Measurements from ENCODE around the gene DEPDC4.
"Not testable (repeated sequence)": the region's sequence is repeated elsewhere in the genome, so short reads cannot be mapped to it uniquely, and the experiment has no call there.

DEPDC4 gene

DNA sequence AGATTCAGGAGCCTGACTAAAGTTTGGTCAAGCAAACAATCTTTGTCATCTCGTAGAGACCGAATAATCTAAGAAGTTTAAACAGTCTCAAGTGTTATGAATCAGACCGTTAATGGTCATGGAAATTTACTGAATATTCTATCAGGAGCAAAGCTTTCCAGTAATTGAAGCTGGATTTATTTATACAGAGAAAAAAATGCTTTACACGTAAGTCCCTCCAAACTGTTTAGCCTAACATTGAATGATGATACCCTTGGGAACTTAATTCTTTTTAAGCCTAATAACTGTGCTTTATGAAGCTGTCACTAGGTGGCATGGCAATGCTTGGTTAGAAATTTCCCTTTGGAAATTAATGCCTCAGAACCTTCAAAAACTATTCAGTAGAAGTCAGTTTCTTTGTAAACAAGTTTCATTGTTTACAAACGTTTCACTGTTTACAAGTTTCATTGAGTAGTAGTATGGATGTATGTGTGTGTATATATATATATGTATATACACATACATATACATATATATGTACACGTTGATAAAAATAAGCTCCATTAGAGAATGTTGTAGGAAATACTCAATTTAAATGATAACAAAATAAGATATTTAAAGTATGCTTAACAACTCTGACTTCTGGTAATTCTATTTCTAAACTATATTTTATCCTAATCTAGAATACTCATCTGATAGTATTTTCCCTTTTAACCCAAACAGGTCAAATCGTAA is 32.1 kb downstream of the DEPDC4 start:
- Histone ChIP-seq H3K27ac (ENCODE audit: insufficient read depth in 1 of 2, low read depth in 1 of 2, low read length in 2 of 2, poor library complexity in 1 of 2, severe bottlenecking in 2 of 2) (no peak overlapping the region), H3K36me3 (ENCODE audit: control insufficient read depth in 4 of 4, insufficient read depth in 4 of 4, low read length in 3 of 4) (no peaks in the 10 kb centered on the region), H3K27me3 (replicated peaks in 2 of 5; ENCODE audit: control insufficient read depth in 4 of 5, insufficient read depth in 5 of 5, low read length in 4 of 5) (no peaks in the 10 kb centered on the region), H3K9me3 (ENCODE audit: control extremely low read depth in 1 of 5, control insufficient read depth in 4 of 5, insufficient read depth in 2 of 5, low read depth in 1 of 5, low read length in 4 of 5) (no peaks in the 10 kb centered on the region), H3K4me3 (ENCODE audit: control insufficient read depth in 1 of 7, extremely low read depth in 1 of 7, insufficient read depth in 4 of 7, low read depth in 2 of 7, low read length in 6 of 7) (no peak overlapping the region), H3K4me1 (ENCODE audit: control extremely low read depth in 1 of 4, control insufficient read depth in 4 of 4, insufficient read depth in 4 of 4, low read length in 3 of 4) (no peaks in the 10 kb centered on the region)
- WGBS (ENCODE audit: insufficient coverage): 94% methylated on average over 2 of the region's 7 CpGs
- ChIA-PET CTCF (interaction anchor here (0.5 to 2.1 kb wide), 20 partner anchors 9 to 438 kb away, joined by 3 to 15 read pairs (median 4); partner anchors contain the start of genes DEPDC4 and SCYL2), POLR2A (no interaction called here)
- peak; percentile 41 to 62 (median 58) for DNase-seq

DNA sequence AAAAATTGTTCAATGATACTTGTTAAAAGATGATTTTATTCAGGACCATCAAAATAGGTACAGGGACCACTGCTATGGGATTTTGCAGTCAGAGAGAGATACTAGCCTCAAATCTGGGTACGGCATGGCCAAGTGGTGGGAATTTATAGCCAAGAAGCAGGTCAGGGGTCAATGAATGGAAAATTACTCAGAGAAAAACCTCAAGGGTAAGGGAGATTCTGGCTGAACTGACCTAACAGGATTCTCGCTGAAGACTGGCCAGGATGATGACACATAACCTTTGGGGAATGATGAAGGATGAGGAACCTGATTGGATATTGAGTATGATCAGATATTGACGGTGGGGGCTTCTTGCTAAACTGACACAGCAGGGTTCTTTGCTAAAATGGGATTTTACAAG is 32.7 kb downstream of the DEPDC4 start:
- H3K9me3 ChIP-seq (ENCODE audit: control extremely low read depth in 1 of 5, control insufficient read depth in 4 of 5, insufficient read depth in 2 of 5, low read depth in 1 of 5, low read length in 4 of 5): no peaks in the 10 kb centered on the region
- H3K4me1 ChIP-seq (ENCODE audit: control extremely low read depth in 1 of 4, control insufficient read depth in 4 of 4, insufficient read depth in 4 of 4, low read length in 3 of 4): no peaks in the 10 kb centered on the region
- no peak for DNase-seq
- no peak overlapping the region for H3K4me3 ChIP-seq (ENCODE audit: control insufficient read depth in 1 of 7, extremely low read depth in 1 of 7, insufficient read depth in 4 of 7, low read depth in 2 of 7, low read length in 6 of 7)
- H3K27ac ChIP-seq (ENCODE audit: insufficient read depth in 1 of 2, low read depth in 1 of 2, low read length in 2 of 2, poor library complexity in 1 of 2, severe bottlenecking in 2 of 2): no peak overlapping the region
- 94% methylated on average over 3 of the region's 3 CpGs for WGBS (ENCODE audit: insufficient coverage)
- POLR2A ChIA-PET: no interaction called here
- no peaks in the 10 kb centered on the region for H3K36me3 ChIP-seq (ENCODE audit: control insufficient read depth in 4 of 4, insufficient read depth in 4 of 4, low read length in 3 of 4)
- H3K27me3 ChIP-seq (replicated peaks in 2 of 5; ENCODE audit: control insufficient read depth in 4 of 5, insufficient read depth in 5 of 5, low read length in 4 of 5): no peaks in the 10 kb centered on the region
- CTCF ChIA-PET: interaction anchor here (0.7 to 2.1 kb wide), 12 partner anchors 8 to 439 kb away, joined by 3 to 15 read pairs (median 5); partner anchors contain the start of genes DEPDC4 and SCYL2

DNA sequence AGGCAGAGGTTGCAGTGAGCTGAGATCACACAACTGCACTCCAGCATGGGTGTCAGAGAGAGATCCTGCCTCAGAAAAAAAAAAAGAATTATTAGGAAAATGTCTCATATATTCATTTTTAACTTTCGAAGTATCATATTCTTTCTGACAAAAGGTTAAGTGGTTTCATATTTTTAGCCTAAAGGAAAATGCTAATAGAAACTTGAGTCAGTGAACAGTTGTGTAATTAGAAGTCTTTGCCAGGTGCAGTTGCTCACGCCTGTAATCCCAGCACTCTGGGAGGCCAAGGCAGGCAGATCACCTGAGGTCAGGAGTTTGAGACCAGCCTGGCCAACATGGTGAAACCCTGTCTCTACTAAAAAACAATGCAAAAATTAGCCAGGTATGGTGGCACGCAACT is 35.0 kb downstream of the DEPDC4 start:
- 100% methylated on average over 2 of the region's 3 CpGs for WGBS (ENCODE audit: insufficient coverage)
- DNase-seq, POLR2A ChIA-PET: not testable (repeated sequence)

DNA sequence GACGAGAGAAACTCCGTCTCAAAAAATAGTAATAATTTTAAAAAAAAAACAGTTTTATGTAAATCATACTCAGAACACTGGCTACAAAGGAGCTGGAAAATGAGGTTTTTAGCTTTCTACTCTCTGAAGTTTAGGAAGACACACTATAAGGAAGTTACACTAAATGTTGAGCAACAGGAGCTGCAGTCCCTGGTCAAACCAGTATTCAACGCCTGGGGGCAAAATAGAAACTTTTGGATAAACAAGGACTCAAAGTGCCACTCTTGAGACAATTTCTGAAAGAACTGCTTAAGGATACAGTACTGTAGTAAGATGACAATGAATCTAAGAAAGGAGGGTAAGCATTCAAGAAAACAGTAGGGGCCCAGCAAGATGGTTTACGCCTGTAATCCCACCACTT is 37.0 kb downstream of the DEPDC4 start:
- no peaks in the 10 kb centered on the region for H3K4me1 ChIP-seq (ENCODE audit: control extremely low read depth in 1 of 4, control insufficient read depth in 4 of 4, insufficient read depth in 4 of 4, low read length in 3 of 4)
- CTCF ChIA-PET: interaction anchor here (0.8 to 1.3 kb wide), 2 partner anchors 10 to 175 kb away, joined by 4 read pairs; no protein-coding TSS in a partner anchor
- WGBS (ENCODE audit: insufficient coverage): 100% methylated on average over 2 of the region's 4 CpGs

More for the DNA sequence above, 35.0 kb downstream of the DEPDC4 start:
- not testable (repeated sequence) for H3K4me3 ChIP-seq (ENCODE audit: control insufficient read depth in 1 of 7, extremely low read depth in 1 of 7, insufficient read depth in 4 of 7, low read depth in 2 of 7, low read length in 6 of 7); H3K27me3 ChIP-seq (replicated peaks in 2 of 5; ENCODE audit: control insufficient read depth in 4 of 5, insufficient read depth in 5 of 5, low read length in 4 of 5); H3K4me1 ChIP-seq (ENCODE audit: control extremely low read depth in 1 of 4, control insufficient read depth in 4 of 4, insufficient read depth in 4 of 4, low read length in 3 of 4); H3K27ac ChIP-seq (ENCODE audit: insufficient read depth in 1 of 2, low read depth in 1 of 2, low read length in 2 of 2, poor library complexity in 1 of 2, severe bottlenecking in 2 of 2); H3K9me3 ChIP-seq (ENCODE audit: control extremely low read depth in 1 of 5, control insufficient read depth in 4 of 5, insufficient read depth in 2 of 5, low read depth in 1 of 5, low read length in 4 of 5); H3K36me3 ChIP-seq (ENCODE audit: control insufficient read depth in 4 of 4, insufficient read depth in 4 of 4, low read length in 3 of 4)
- CTCF ChIA-PET: interaction anchor here (1.5 kb wide), 1 partner anchor 90 kb away, joined by 4 read pairs; no protein-coding TSS in a partner anchor

DNA sequence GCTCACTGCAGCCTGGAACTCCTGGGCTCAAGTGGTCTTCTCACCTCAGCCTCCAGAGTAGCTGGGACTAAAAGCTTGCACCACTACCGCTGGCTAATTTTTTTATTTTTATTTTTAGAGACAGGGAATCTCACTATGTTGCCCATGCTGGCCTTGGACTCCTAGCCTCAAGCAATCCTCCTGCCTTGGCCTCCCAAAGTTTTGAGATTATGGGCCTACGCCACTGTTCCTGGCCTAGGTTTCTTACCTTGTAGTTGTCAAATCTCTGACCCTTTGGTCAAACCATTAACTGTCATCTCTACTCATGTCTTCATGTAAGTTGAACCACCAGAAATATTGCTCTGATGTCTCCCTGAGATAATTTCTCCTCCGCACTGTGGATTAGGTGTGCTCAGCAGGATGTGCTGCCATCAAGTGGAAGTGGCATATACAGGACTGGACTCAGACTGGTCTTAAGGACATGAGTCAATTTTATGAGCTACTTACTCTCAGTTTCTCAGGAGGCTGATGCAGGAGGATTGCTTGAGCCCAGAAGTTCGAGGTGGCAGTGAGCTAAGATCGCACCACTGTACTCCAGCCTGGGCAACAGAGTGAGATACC is 37.7 kb downstream of the DEPDC4 start:
- POLR2A ChIA-PET: no interaction called here
- no peaks in the 10 kb centered on the region for H3K27me3 ChIP-seq (replicated peaks in 2 of 5; ENCODE audit: control insufficient read depth in 4 of 5, insufficient read depth in 5 of 5, low read length in 4 of 5)
- CTCF ChIA-PET: interaction anchor here (1.0 to 1.3 kb wide), 3 partner anchors 28 to 174 kb away, joined by 4 read pairs; no protein-coding TSS in a partner anchor

More for the DNA sequence above, 37.0 kb downstream of the DEPDC4 start:
- Histone ChIP-seq H3K36me3 (ENCODE audit: control insufficient read depth in 4 of 4, insufficient read depth in 4 of 4, low read length in 3 of 4) (peaks cover 0 to 9% (median 4%) of the 10 kb centered on the region in 4 experiments), H3K27me3 (replicated peaks in 2 of 5; ENCODE audit: control insufficient read depth in 4 of 5, insufficient read depth in 5 of 5, low read length in 4 of 5) (no peaks in the 10 kb centered on the region), H3K4me3 (ENCODE audit: control insufficient read depth in 1 of 7, extremely low read depth in 1 of 7, insufficient read depth in 4 of 7, low read depth in 2 of 7, low read length in 6 of 7) (no peak overlapping the region), H3K9me3 (ENCODE audit: control extremely low read depth in 1 of 5, control insufficient read depth in 4 of 5, insufficient read depth in 2 of 5, low read depth in 1 of 5, low read length in 4 of 5) (no peaks in the 10 kb centered on the region), H3K27ac (ENCODE audit: insufficient read depth in 1 of 2, low read depth in 1 of 2, low read length in 2 of 2, poor library complexity in 1 of 2, severe bottlenecking in 2 of 2) (no peak overlapping the region)
- POLR2A ChIA-PET: no interaction called here
- no peak for DNase-seq

DNA sequence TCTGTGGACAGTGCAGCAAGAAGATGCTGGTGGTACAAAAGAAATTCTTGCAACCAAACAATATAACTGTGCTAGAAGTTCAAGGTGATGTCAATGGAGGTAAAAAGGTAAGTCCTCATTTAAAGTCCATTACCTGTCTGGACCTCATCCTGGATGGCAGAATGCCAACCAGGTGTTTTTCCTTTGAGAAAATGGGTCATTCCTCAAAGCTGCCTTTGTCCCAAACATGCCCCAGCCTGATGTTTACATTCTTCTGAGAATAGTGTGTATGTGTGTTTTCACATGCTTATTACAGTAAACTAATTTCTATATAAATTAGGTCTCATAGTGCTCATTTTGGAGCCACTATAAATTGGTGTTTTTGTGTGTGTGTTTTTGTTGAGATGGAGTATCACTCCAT is 41.4 kb downstream of the DEPDC4 start:
- H3K4me3 ChIP-seq (ENCODE audit: control insufficient read depth in 1 of 7, extremely low read depth in 1 of 7, insufficient read depth in 4 of 7, low read depth in 2 of 7, low read length in 6 of 7): no peak overlapping the region
- H3K9me3 ChIP-seq (ENCODE audit: control extremely low read depth in 1 of 5, control insufficient read depth in 4 of 5, insufficient read depth in 2 of 5, low read depth in 1 of 5, low read length in 4 of 5): no peaks in the 10 kb centered on the region
- H3K27ac ChIP-seq (ENCODE audit: insufficient read depth in 1 of 2, low read depth in 1 of 2, low read length in 2 of 2, poor library complexity in 1 of 2, severe bottlenecking in 2 of 2): no peak overlapping the region
- peaks cover 0 to 34% (median 11%) of the 10 kb centered on the region in 4 experiments for H3K36me3 ChIP-seq (ENCODE audit: control insufficient read depth in 4 of 4, insufficient read depth in 4 of 4, low read length in 3 of 4)
- ChIA-PET POLR2A (no interaction called here), CTCF (interaction anchor here (1.5 kb wide), 1 partner anchor 9 kb away, joined by 5 read pairs; no protein-coding TSS in a partner anchor)
- no peak for DNase-seq
- no peaks in the 10 kb centered on the region for H3K27me3 ChIP-seq (replicated peaks in 2 of 5; ENCODE audit: control insufficient read depth in 4 of 5, insufficient read depth in 5 of 5, low read length in 4 of 5)
- H3K4me1 ChIP-seq (ENCODE audit: control extremely low read depth in 1 of 4, control insufficient read depth in 4 of 4, insufficient read depth in 4 of 4, low read length in 3 of 4): no peaks in the 10 kb centered on the region

More for the DNA sequence above, 37.7 kb downstream of the DEPDC4 start:
- no peaks in the 10 kb centered on the region for H3K9me3 ChIP-seq (ENCODE audit: control extremely low read depth in 1 of 5, control insufficient read depth in 4 of 5, insufficient read depth in 2 of 5, low read depth in 1 of 5, low read length in 4 of 5)
- no peak overlapping the region for H3K4me3 ChIP-seq (ENCODE audit: control insufficient read depth in 1 of 7, extremely low read depth in 1 of 7, insufficient read depth in 4 of 7, low read depth in 2 of 7, low read length in 6 of 7)
- H3K27ac ChIP-seq (ENCODE audit: insufficient read depth in 1 of 2, low read depth in 1 of 2, low read length in 2 of 2, poor library complexity in 1 of 2, severe bottlenecking in 2 of 2): no peak overlapping the region
- DNase-seq: peak; percentile 9 to 21 (median 15)
- WGBS (ENCODE audit: insufficient coverage): 96% methylated on average over 5 of the region's 5 CpGs
- H3K36me3 ChIP-seq (ENCODE audit: control insufficient read depth in 4 of 4, insufficient read depth in 4 of 4, low read length in 3 of 4): peaks cover 0 to 11% (median 4%) of the 10 kb centered on the region in 4 experiments
- H3K4me1 ChIP-seq (ENCODE audit: control extremely low read depth in 1 of 4, control insufficient read depth in 4 of 4, insufficient read depth in 4 of 4, low read length in 3 of 4): no peaks in the 10 kb centered on the region

DNA sequence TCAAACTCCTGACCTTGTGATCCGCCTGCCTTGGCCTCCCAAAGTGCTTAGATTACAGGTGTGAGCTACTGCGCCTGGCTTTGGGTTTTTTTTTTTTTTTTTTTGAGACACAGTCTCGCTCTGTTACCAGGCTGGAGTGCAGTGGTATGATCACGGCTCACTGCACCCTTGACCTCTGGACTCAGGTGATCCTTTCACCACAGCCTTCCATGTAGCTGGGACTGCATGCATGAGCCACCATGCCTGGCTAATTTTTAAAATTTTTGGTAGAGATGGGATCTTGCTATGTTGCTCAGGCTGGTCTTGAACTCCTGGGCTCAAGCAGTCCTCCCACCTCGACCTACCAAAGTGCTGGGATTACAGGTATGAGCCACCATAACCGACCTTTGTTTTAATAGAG is 44.7 kb downstream of the DEPDC4 start:
- H3K4me3 ChIP-seq (ENCODE audit: control insufficient read depth in 1 of 7, extremely low read depth in 1 of 7, insufficient read depth in 4 of 7, low read depth in 2 of 7, low read length in 6 of 7); POLR2A ChIA-PET; DNase-seq; H3K4me1 ChIP-seq (ENCODE audit: control extremely low read depth in 1 of 4, control insufficient read depth in 4 of 4, insufficient read depth in 4 of 4, low read length in 3 of 4); H3K9me3 ChIP-seq (ENCODE audit: control extremely low read depth in 1 of 5, control insufficient read depth in 4 of 5, insufficient read depth in 2 of 5, low read depth in 1 of 5, low read length in 4 of 5); H3K27me3 ChIP-seq (replicated peaks in 2 of 5; ENCODE audit: control insufficient read depth in 4 of 5, insufficient read depth in 5 of 5, low read length in 4 of 5); H3K27ac ChIP-seq (ENCODE audit: insufficient read depth in 1 of 2, low read depth in 1 of 2, low read length in 2 of 2, poor library complexity in 1 of 2, severe bottlenecking in 2 of 2): not testable (repeated sequence)
- peaks cover 4 to 57% (median 17%) of the 10 kb centered on the region in 4 experiments for H3K36me3 ChIP-seq (ENCODE audit: control insufficient read depth in 4 of 4, insufficient read depth in 4 of 4, low read length in 3 of 4)
- WGBS (ENCODE audit: insufficient coverage): 100% methylated on average over 4 of the region's 6 CpGs
- CTCF ChIA-PET: interaction anchor here (0.5 to 1.0 kb wide), 2 partner anchors 13 to 126 kb away, joined by 3 read pairs; no protein-coding TSS in a partner anchor
